GM19043 (cell line): ENCODE data around the gene KCNE1.

Experiments used
- ATAC-seq: cut with Tn5 transposase; IDR thresholded peaks from one replicate; pipeline ENCODE4 v1.9.1; 2021; ENCODE audit warnings: low read depth; ENCODE audit not compliant: unreplicated experiment

KCNE1 gene

DNA sequence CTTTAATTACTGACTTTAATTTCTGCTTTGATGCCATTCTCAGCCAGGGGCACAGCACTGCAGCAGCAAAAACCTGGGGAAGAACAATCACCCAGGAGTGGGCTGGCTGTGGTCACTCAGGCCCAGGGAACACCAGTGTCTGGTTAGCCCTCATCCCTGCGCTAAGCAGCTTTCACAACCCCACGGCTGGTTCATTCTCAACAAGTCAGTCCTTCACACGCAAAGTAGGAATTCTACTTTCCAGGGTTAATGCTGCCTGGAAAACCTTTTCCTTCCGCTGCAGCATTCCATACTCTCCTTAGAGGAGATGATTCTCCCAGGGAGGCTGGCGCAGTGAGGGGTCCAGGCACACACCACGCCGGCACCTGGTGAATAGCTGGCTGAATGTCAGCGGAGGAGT, 24.3 kb upstream of the KCNE1 start:
- ATAC-seq = no peak

- no peak for ATAC-seq
Measured at GRCh38 chr21:34535886-34536285, 23.9 kb upstream of the KCNE1 start.

- ATAC-seq = no peak
Measured at GRCh38 chr21:34534522-34534921, 22.5 kb upstream of the KCNE1 start.

DNA sequence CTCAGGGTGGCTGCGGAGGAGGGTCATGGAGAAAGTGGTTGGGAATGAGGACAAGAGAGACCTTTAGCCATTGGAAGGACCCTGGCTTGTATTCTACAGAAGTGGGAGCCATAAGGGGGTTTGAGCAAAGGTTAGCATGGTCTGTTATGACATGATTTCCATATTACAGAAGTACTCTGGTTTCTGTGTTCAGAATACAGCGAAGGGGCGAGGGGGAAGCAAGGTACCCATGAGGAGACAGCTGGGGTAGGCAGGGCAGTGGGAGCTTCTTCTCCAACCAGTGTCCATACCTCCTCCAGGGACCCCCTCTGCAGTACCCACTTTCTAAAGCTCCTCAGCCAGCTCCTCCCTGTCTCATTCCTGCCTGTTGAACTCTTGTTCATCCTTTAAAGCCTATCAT, 21.9 kb upstream of the KCNE1 start:
- no peak for ATAC-seq

DNA sequence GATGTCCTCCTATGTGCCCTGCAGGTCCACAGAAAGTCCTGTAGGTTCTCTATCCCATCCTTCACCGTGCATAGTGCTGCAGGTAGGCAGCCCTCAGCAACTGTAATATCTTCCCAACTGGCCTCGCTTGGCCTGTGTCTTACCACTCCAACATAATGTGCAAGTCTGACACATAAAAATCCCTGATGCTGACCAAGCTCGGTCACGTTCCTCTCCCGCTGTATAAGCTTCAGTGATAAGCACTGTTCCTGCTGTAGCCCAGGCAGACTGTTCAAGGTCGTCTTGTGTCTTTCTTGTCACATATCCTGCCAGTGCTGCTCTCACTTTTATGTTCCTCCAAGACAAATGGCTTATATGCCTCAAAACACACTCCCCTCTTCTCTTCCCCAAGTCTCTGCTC, 19.4 kb upstream of the KCNE1 start:
- ATAC-seq = no peak

DNA sequence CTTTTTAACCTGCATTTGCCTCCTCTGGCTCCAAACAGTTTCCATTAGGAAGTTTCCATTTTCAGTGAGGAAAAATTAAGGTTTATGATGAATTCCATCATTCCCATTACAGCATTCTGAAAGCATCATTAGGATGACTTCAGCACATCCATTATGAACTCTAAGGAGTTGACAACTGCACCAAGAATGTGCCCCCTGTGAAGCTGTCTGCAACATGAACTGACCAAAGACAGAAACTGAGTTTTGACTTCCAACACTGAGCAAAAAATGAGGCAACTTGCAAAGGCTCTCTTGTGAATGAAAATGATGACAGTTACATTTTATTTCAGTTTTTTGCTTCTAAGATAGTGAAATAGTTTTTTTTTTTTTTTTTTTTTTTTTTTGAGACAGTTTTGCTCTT, 18.3 kb upstream of the KCNE1 start:
- ATAC-seq = no peak

DNA sequence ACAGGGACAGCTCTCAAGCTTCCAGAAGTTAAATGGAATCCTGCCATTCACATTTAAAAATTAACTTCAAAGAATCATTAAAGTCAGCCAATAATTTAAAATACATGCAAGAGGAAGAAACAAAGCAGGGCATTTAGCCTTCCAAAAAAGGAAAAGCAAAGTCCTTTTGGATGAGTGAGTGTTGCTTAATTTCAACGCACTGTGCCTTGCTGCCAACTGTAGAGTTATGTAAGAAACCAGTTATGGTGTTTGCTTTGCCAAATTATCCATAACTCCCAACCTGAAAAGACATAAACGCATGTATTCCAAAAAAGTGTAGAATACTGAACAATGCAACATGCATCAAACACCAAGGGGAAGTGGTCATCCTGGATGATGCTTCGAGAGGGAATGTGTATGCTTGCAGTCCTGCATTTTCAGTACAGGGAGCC, 16.1 kb upstream of the KCNE1 start:
- no peak for ATAC-seq

DNA sequence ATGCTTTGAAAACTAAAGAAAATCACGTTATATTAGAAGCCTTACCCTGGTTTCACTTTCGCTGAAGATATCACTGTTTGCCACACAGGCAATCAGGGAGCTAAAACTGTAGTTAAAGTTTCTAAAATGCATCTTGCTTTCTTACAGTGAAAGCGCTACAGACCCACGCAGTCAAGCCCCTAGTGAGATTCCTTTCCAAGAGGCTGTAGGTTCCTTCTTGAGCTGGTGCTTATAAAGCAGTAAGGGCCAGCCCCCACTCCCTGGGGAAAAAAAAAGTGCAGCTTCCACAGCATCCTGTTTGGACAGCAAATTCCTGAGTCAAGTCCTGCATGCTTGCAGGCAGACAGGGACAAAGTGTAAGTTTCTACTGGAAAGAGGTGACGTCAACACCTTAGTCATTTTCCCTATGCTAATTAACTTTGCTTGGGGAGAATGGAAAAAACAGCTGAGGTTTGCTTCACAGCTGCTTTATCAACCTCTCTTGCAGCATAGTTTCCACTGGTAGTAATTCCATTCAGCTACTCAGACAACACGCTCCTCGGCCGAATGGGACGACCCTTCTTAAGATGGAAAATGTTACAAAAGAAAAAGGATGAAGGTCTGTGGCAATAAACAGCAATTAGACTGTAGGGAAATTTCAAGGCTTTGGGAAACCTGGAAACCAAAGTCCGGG, 14.7 kb upstream of the KCNE1 start:
- no peak for ATAC-seq

- ATAC-seq = no peak
Measured at GRCh38 chr21:34526241-34526617, 14.2 kb upstream of the KCNE1 start.

DNA sequence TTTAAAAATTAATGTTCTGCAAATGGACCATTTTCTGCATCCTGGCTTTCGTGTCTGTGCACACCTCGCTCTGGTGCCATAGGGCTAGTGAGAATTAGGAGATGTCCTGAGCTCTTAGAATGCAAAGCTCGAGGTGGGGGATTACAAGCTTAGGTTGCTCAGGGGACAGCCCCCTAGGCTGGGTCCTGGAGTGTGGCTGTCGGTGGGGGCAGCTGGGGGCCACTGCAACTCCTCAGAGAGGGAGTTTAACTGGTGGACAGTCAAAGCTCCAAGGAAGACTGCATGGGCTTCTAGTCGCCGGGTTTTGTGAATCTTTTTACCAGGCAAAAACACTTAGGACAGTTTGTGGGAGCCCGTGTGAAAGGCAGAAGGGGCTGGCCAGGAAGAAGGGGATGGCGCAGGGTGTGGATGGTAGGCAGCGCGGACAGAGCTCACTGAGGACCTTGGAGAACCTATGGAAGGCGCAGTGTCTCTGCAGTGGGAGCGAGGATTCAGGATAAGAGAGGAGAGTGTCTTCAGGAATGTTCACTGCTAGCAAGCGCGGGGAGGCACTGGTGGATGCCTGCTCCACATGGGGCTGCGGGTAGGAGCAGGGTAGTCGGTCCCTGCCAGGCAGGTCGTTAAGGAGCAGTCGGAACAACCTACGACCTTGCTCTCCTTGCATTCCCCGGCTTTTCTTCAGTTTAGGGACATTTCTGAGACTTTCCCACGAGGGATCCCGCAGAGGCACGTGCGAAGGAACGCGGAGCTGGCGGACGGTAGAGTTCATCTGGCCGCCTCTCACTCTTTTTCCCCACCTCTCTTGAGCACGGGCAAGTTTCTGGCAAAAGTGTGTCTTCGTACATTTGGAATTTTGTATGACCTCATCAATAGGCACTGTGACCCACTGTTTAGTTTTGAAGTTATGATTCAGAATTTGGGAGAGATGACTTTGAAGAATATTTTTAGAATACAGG, 12.9 kb upstream of the KCNE1 start:
- no peak for ATAC-seq

DNA sequence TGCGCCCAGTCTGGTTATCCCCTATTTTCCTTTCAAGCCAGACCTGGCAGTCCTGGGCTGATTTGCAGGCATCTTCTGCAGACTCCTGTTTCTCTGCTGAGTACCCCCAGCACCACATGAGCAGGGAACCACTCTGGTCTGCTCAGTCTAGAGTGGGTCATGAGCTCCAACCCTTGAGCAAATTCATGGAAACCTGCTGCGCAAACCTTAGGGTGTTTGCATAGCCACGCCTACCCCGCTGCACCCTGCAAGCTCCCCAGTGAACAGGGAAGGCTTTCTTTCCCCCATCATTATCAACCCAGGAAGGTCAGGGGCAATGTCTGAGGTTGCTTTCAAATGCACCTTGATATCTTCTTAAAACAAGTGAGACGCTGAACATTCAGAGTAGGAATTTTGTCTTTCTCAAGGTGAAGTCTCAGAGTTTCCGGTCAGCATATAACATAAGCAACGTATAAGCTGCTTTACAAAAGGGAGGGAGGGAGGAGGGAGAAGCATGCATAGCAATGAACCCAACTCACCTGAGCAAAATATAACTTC, 11.1 kb upstream of the KCNE1 start:
- ATAC-seq = no peak

GRCh38 chr21:34522284-34522683, 10.3 kb upstream of the KCNE1 start:
- ATAC-seq = no peak

DNA sequence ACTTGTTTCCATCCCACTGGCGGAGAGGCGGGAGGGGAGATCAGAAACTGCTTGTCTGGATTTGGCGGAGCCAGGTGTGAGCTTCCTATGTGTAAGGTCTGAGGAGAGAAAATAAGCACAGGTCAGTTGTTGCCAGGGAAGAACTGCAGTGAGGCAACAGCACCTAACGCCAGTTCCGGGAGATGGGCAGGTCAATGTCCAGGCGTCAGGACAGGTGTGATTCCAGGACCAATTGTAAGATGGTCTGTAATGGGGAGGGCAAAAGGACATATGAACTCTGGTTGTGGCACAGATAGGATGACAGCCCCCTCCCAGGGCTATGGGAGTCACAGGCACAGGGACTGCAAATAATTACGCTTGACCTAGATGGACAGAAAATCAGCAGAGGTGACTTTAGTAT, 9.6 kb upstream of the KCNE1 start:
- ATAC-seq = no peak

DNA sequence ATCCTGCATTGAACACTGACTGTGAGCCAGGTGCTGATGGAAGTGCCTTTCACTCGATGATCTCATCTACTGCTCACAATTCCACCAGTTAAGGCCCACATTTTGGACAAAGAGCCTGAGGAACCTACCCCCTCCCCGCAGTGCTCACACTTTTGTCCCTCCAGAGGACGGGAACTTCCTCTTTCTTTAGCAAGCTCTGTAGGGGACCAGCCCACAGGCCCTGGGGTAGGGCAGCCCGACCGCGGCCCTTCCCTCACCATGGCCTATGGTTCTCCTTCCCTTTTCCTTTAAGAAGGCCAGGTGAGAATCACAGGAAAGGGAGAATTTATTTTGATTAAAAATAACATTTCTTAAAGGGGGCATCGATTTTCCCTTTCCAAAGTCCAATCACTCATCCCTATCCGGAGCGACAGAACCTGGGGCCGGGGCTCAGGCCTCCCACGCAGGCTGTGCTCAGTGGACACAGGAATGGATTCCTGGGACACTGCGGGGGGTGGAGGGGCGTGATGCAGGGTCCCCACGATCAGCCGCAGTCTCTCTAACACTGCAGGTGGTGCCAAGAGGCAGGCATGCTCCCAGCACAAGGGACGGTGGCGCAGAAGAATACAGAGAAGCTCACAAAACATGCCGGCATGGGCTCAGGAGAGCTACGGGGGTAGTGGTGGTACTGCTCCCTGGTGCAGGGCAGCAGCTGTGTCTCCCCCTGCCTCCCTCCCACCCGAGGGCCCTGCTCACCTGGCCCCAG, 8.9 kb upstream of the KCNE1 start:
- ATAC-seq = no peak

DNA sequence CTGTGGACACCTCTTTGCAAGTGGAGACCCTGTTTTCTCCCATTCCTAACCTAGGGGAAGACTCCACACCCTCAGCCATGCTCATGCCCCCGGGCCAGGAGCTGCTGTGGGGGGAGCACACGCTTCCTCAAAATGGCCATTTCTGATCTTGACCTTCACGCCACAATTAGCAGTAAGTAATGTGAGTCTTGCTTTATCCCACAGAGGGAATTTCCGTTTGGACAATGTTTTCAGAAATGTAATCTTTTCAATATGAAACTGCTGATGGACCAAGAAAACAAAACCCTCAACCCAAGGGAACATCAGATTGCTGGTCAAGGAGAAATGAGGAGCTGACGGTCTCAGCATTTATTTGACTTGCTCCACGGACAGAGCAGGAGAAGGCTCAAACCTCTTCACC, 8.3 kb upstream of the KCNE1 start:
- ATAC-seq = no peak

GRCh38 chr21:34519694-34520093, 7.7 kb upstream of the KCNE1 start:
- no peak for ATAC-seq

- ATAC-seq = no peak
Measured at GRCh38 chr21:34519016-34519415, 7.0 kb upstream of the KCNE1 start.

GRCh38 chr21:34518301-34518700, 6.3 kb upstream of the KCNE1 start:
- no peak for ATAC-seq

DNA sequence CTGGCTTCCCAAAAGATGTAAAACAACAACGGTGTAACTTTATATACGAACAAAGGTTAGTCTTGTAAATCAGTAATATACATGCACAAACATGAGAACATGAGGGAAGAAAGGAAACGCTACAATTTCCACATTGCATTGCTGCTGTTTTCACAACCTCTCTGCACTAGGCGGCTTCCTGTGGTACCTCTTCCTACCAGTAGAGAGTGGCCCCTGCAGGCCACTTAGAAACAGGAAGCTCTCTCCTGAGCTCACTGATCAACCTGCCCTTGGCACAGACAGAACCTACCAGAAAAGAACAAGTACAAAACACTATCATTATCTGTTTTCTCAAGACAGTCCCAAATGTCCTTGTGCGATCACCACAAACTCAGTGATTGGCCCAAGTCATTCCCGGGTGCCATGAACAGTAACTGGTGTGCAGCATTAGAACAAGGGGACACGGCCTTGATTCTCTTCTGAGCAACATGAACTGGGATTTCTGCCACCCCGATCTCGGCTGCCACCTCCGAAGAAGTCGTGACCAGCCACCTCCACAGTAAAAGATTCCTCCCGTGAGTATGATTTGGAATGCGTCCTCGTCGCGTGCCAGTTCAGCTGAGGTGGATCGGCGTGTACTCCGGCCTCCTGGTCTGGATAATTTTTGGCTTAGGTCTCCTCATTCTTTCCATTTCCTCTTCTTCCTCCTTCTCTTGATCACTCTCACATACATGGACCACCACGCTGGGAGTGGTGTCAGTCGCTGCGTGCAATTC, 5.7 kb upstream of the KCNE1 start:
- ATAC-seq = no peak

GRCh38 chr21:34517039-34517438, 5.0 kb upstream of the KCNE1 start:
- no peak for ATAC-seq
